NCI-H524 treated with DMSO at 0.1 percent for 48 hours (cell line): ENCODE results near the gene SEPTIN11.
"Not testable (repeated sequence)": the region's sequence is repeated elsewhere in the genome, so short reads cannot be mapped to it uniquely, and the experiment has no call there.

Experiments
- DNase-seq: peaks from one replicate; lab custom pipeline; 2025; lab: John Stamatoyannopoulos, UW

SEPTIN11 gene

GRCh38 chr4:76952071-76952470 lies 2.5 kb downstream of the SEPTIN11 start:
- DNase-seq = no peak

DNA sequence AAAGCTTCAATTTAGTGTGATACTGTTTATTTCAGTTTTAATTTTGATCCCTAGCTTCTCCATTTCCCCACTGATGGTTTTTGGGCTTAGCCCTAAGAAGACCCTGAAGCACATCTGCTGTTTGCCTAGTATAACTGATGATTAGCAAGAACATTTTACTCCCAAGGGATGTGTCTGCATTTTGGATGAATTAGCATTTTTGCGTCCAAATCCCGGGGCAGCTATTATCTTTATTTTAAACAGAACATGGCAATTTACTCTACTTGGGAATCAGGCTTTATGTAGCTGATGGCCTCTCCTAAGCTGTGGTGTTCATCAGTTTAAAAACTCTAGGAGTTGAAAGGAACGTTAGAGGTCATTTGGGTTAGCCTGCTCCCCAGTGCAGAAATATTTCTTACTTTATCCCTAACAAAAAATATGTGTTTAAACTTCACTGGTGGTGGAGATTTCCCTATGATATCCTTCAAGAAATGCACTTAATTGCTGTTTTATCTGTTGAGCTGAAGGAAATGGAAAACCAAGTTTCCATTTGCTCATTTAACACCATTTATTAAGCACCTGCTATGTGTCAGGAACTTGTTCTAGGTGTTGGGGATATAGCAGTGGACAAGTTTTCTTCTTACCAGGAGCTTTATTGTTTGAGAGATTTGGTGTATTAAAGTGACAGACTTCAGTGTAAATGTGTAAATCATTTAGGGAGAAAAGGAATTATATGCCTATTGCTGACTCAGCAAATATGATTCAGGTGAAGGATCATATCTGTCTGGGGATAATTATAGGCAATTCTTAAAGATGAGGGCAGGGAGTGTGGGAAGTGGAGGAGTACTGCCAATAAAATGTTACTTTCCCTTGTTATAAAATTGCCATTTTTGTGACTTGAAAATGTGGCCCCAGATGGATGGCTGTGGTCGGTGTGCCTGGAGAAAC lies 3.4 kb downstream of the SEPTIN11 start:
- no peak for DNase-seq

DNA sequence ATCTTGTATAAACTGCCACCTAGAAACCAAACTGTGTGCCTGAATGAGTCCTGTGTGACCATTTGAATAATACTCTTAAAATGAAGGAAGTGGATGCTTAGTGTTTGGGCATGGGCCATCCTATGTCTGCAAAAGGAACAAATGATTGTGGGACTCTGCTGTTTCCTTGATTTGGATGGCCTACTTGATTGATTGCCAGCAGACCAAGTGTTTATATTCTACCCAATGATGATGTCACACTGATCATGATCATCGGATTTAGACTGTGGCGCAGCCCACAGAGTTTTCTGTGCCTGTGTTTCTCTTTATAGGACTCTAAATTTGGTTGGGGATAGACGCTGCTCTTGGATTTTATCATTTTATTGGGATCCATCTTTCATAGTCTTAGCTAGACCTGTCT lies 4.4 kb downstream of the SEPTIN11 start:
- no peak for DNase-seq

DNA sequence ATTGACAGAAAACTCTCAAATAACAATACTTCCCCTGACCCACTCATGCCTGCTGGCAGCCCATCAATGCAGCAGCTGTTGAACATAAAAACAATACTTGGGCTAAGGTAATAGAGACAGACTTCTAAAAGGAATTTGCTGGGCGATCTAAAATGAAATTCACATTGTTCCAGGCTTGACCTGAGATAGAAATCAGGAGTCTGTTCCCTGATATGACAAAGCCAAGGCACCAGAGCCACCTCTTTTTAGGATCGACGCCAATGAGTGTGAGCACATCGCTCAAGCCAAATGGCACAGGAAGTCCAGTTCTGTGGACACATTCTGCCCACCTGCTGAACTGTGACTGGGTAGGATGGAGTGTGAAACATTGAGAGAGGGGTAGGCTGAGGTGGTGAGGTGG lies 4.9 kb downstream of the SEPTIN11 start:
- no peak for DNase-seq

GRCh38 chr4:76955182-76955581 lies 5.6 kb downstream of the SEPTIN11 start:
- no peak for DNase-seq

GRCh38 chr4:76957004-76957738 lies 7.6 kb downstream of the SEPTIN11 start:
- DNase-seq = no peak

- no peak for DNase-seq
These were observed 9.3 kb downstream of the SEPTIN11 start for GRCh38 chr4:76958891-76959290.

- no peak for DNase-seq
These were observed 10.5 kb downstream of the SEPTIN11 start for GRCh38 chr4:76960014-76960413.

DNA sequence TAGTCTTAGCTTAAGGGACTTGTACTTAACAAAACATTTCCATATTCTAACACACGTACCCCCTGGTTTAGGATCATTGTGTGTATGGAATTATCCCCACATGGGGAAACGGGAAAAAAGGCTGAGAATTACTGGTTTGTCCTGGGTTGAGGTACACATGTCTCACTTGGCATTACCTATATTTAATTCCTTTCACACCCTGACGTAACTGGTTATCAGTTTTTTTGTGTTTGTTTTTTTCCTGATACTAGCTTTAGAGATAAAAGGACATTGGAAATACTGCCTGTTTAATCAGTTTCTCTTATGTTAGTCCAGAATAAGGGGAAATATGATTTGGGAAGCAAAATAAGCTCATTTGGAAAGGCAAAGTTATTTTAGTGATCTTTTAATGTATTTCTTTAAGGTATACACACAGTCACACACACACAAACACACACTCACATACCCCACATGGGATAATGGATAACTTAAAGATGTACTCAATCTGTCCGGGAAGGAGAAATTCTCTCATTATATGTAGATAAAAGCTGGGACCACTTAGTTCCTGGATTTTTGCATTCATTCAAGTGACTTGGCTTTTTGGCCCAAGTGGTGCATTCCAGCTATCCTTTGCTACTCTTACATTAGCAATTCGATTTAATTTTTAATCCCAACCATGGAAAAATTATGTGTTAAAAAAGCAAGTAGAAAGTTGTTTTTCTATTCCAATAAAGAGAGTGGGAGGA lies 13.0 kb downstream of the SEPTIN11 start:
- DNase-seq = no peak

- no peak for DNase-seq
These were observed 13.7 kb downstream of the SEPTIN11 start for GRCh38 chr4:76963131-76963750.

DNA sequence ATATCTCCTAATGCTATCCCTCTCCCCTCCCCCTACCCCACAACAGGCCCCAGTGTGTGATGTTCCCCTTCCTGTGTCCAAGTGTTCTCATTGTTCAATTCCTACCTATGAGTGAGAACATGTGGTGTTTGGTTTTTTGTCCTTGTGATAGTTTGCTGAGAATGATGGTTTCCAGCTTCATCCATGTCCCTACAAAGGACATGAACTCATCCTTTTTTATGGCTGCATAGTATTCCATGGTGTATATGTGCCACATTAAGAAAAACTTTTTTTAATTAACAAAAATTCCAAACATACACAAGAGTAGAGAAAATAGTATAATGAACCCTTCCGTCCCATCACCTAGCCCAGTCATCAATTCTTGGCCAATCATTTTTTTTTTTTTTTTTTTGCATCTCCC lies 14.4 kb downstream of the SEPTIN11 start:
- DNase-seq = not testable (repeated sequence)

GRCh38 chr4:76964769-76965168 lies 15.2 kb downstream of the SEPTIN11 start:
- DNase-seq = no peak

DNA sequence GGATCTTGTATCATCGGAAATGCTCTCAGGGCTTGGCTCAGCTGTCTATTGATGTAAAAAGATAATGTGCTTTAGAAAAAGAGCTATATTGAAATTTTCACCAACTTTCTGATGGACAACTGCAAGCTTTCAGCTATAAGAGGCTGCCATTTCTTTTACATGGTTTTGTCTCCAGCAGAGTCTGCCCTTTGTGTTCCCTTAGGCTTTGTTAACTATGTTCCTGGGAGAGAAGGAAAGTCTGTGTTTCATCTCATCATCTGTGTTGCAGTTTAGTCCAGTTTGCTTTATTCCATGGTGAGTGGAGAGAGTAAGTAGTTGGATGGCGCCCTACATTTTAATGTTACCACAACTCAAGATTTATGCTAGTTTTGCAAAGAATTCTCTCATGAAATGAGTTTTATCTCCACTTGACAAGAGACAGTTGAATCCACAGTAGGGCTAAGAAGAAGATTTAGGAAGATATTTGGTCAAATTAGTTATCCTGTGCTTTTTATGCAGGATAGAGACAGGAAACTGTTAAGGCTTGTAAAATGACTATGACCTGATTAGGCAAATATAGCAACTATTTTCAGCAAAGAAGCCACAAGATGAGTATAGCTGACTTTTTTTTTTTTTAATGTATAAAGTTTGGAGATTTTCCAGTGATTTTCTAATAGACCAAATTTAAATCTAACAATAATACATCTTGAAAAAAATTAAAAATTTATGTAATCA lies 16.5 kb downstream of the SEPTIN11 start:
- DNase-seq = no peak

- DNase-seq = no peak
These were observed 19.4 kb downstream of the SEPTIN11 start for GRCh38 chr4:76968937-76969336.

- no peak for DNase-seq
These were observed 19.9 kb downstream of the SEPTIN11 start for GRCh38 chr4:76969495-76969894.

DNA sequence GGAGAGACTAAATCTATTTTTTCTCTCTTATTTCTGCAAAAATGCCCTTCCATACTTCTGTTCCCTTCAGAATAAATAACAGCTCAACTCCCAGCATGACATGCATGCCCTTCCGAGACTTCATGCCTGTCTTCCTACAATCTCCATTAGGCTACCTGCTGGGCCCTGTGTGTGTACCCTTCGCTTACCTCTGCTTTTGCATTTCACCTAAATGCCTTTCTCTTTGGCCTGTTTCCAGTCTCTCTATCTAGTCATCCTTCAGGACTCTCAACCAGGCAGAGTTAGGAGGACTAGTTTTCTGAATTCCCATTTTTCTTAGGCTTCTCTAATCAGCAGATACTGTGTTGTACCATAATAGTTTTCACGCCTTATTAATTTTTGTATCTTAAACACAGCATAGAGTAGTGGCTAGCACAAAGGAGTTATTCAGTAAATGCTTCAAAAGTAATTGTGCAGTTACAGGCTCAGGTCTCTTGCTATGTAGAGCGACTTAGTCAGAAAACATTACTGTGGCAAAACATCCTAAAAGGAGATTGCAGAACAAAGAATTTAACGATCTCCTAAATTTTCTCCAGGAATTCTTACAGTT lies 20.5 kb downstream of the SEPTIN11 start:
- no peak for DNase-seq

- DNase-seq = no peak
These were observed 22.8 kb downstream of the SEPTIN11 start for GRCh38 chr4:76972306-76972705.

DNA sequence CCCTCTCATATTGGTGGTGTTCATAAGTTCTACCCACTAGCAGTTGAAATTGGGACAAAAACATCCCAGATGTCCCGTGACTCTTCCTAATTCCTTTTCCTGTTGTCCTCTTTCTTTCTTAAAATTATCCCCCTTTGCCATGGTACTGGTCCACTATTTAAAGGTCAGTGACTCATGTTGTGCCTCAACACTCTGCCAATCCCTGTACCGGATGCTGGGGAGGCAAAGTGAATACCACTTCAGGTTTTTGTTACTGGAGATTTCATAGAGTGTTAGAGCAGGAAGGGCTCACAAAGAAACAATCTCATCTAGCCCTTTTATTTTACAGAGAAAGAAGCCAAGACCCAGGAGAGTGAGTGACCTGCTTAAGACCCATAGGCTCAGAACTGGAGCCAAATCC lies 24.6 kb downstream of the SEPTIN11 start:
- no peak for DNase-seq

DNA sequence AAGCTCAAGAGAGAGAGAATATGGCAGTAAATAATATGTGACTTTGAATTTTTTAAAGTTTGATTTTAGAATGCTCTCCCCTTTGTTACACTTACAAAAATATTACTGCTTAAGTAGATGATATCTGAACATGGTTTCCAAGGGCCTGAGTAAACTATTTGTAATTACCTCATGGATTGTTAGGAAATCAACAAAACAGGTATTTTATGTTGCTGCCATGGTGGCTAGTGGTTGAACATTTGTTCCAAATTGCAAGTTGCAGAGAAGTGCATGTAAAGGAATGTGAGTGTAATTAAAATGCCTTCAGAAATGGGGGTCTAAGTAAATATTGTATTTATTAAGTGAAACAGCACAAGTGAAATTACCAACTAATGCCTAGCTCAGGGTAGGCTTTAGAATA lies 27.6 kb downstream of the SEPTIN11 start:
- no peak for DNase-seq

GRCh38 chr4:76977736-76978350 lies 28.3 kb downstream of the SEPTIN11 start:
- DNase-seq = no peak

DNA sequence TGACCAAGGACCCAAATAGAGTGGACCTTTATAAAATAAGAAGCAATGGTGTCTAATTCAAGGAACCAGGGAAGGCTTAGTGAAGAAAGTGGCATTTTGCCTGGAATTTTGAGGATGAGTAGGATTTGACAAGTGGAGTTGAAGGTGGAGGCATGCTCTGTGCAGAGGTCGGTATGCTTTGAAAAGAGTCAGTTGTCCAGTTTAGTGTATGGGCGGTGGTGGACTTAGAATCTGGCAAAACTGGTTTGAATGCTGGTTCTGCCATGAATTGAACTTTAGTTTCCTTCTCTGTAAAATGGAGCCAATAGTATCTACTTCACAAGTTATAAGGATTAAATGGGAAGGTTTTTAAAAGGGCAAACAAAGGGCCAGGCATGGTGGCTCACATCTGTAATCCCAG lies 29.7 kb downstream of the SEPTIN11 start:
- no peak for DNase-seq
